Naive B cell (primary cell): ENCODE measurements around the gene KCNMB2. TPM values are rescaled to one million over a fixed set of nuclear protein-coding genes. Genes with fewer than 3 reads are reported as not detected.

ENCODE experiments used
- ATAC-seq, 2 donors: fragments of 150-1000 bp; cut with Tn5 transposase; 2 replicates each; pipeline ENCODE4 v1.10.0; 2021; ENCODE audit warnings: low read depth in 2 of 2, mild to moderate bottlenecking in 2 of 2, moderate library complexity in 2 of 2
- DNase-seq: peaks from one replicate; pipeline ENCODE4 v3.0.0; 2022
- H3K27ac Mint-ChIP-seq, 6 donors: one replicate each; pipeline ENCODE4 v1.8.0; 2020 to 2022; ENCODE audit warnings: mild to moderate bottlenecking in 6 of 6, mixed read lengths in 6 of 6, moderate library complexity in 5 of 6, inconsistent platforms in 2 of 6
- H3K27me3 Mint-ChIP-seq, 3 donors: one replicate each; pipeline ENCODE4 v1.8.0; 2021 to 2022; ENCODE audit warnings: mixed read lengths in 3 of 3, mild to moderate bottlenecking in 1 of 3
- H3K36me3 Mint-ChIP-seq, 2 donors: one replicate each; pipeline ENCODE4 v1.8.0; 2020 to 2022; ENCODE audit warnings: mixed read lengths in 2 of 2, inconsistent platforms in 1 of 2, mild to moderate bottlenecking in 1 of 2
- H3K4me1 Mint-ChIP-seq, 3 donors: one replicate each; pipeline ENCODE4 v1.8.0; 2020 to 2022; ENCODE audit warnings: mixed read lengths in 3 of 3, inconsistent platforms in 1 of 3, mild to moderate bottlenecking in 1 of 3, moderate library complexity in 1 of 3
- H3K4me3 Mint-ChIP-seq, 8 donors: one replicate each; pipeline ENCODE4 v1.8.0; 2020 to 2022; ENCODE audit warnings: mild to moderate bottlenecking in 8 of 8, mixed read lengths in 8 of 8, moderate library complexity in 8 of 8, inconsistent platforms in 2 of 8
- H3K9me3 Mint-ChIP-seq, 7 donors: one replicate each; pipeline ENCODE4 v1.8.0; 2020 to 2022; ENCODE audit warnings: mixed read lengths in 7 of 7, mild to moderate bottlenecking in 5 of 7, inconsistent platforms in 2 of 7, moderate library complexity in 1 of 7
- polyA plus RNA-seq, 6 donors: library from polyadenylated mRNA; unstranded; fragments of 300-500 nt; fragmentation: Illumina TruSeq; gene quantifications; one replicate each; pipeline ENCODE4 v1.2.3, GENCODE V29; 2021; ENCODE audit warnings: low read depth in 6 of 6

Gene KCNMB2
- polyA plus RNA-seq, 6 donors from 2014 or later = not detected

GRCh38 chr3:178750639-178751300 is 214.5 kb downstream of the KCNMB2 start:
- DNase-seq (no peak), ATAC-seq (no peak)
- H3K4me1 Mint-ChIP-seq = no peaks in the 10 kb centered on the region
- no peak overlapping the region for H3K4me3 Mint-ChIP-seq
- H3K27me3 Mint-ChIP-seq = no peaks in the 10 kb centered on the region
- H3K9me3 Mint-ChIP-seq = peaks cover 0 to 13% (median 5%) of the 10 kb centered on the region in 7 donors
- no peak overlapping the region for H3K27ac Mint-ChIP-seq
- H3K36me3 Mint-ChIP-seq = peaks cover 4 to 6% of the 10 kb centered on the region in 2 donors

- Mint-ChIP-seq H3K4me1 (no peaks in the 10 kb centered on the region), H3K27ac (no peak overlapping the region), H3K4me3 (no peak overlapping the region), H3K27me3 (no peaks in the 10 kb centered on the region), H3K36me3 (no peaks in the 10 kb centered on the region), H3K9me3 (peaks cover 0 to 4% (median 0%) of the 10 kb centered on the region in 7 donors)
- no peak for DNase-seq
- ATAC-seq = no peak
Observed at GRCh38 chr3:178752843-178753242, 216.6 kb downstream of the KCNMB2 start.

- Mint-ChIP-seq H3K4me3 (no peak overlapping the region), H3K36me3 (no peaks in the 10 kb centered on the region), H3K4me1 (no peaks in the 10 kb centered on the region), H3K27ac (no peak overlapping the region), H3K27me3 (no peaks in the 10 kb centered on the region), H3K9me3 (peaks cover 0 to 4% (median 0%) of the 10 kb centered on the region in 7 donors)
- ATAC-seq (no peak), DNase-seq (no peak)
Observed at GRCh38 chr3:178754852-178755510, 218.7 kb downstream of the KCNMB2 start.

- no peak for DNase-seq
- Mint-ChIP-seq H3K36me3 (no peaks in the 10 kb centered on the region), H3K27me3 (no peaks in the 10 kb centered on the region), H3K4me3 (no peak overlapping the region), H3K27ac (peak overlapping the region in 1 of 6 donors; percentile 16), H3K4me1 (no peaks in the 10 kb centered on the region), H3K9me3 (peaks cover 0 to 2% (median 0%) of the 10 kb centered on the region in 7 donors)
- ATAC-seq = no peak
Observed at GRCh38 chr3:178761024-178761423, 224.8 kb downstream of the KCNMB2 start.

- ATAC-seq (no peak), DNase-seq (no peak)
- Mint-ChIP-seq H3K4me3 (no peak overlapping the region), H3K4me1 (no peaks in the 10 kb centered on the region), H3K27me3 (no peaks in the 10 kb centered on the region), H3K36me3 (no peaks in the 10 kb centered on the region), H3K27ac (peak overlapping the region in 1 of 6 donors; percentile 22), H3K9me3 (peaks cover 0 to 2% (median 0%) of the 10 kb centered on the region in 7 donors)
Observed at GRCh38 chr3:178761461-178761860, 225.2 kb downstream of the KCNMB2 start.

GRCh38 chr3:178762385-178762784 is 226.1 kb downstream of the KCNMB2 start:
- Mint-ChIP-seq H3K27ac (no peak overlapping the region), H3K4me3 (no peak overlapping the region), H3K27me3 (no peaks in the 10 kb centered on the region), H3K36me3 (no peaks in the 10 kb centered on the region), H3K4me1 (no peaks in the 10 kb centered on the region), H3K9me3 (peaks cover 0 to 4% (median 0%) of the 10 kb centered on the region in 7 donors)
- ATAC-seq (no peak), DNase-seq (no peak)

- DNase-seq (no peak), ATAC-seq (no peak)
- H3K9me3 Mint-ChIP-seq = peaks cover 0 to 5% (median 0%) of the 10 kb centered on the region in 7 donors
- no peaks in the 10 kb centered on the region for H3K27me3 Mint-ChIP-seq
- H3K4me1 Mint-ChIP-seq = no peaks in the 10 kb centered on the region
- no peak overlapping the region for H3K4me3 Mint-ChIP-seq
- peak overlapping the region in 1 of 6 donors; percentile 10 for H3K27ac Mint-ChIP-seq
- no peaks in the 10 kb centered on the region for H3K36me3 Mint-ChIP-seq
Observed at GRCh38 chr3:178765472-178765871, 229.2 kb downstream of the KCNMB2 start.

- DNase-seq (no peak), ATAC-seq (no peak)
- Mint-ChIP-seq H3K36me3 (no peaks in the 10 kb centered on the region), H3K27me3 (no peaks in the 10 kb centered on the region), H3K9me3 (peaks cover 0 to 5% (median 0%) of the 10 kb centered on the region in 7 donors), H3K4me1 (no peaks in the 10 kb centered on the region), H3K27ac (no peak overlapping the region), H3K4me3 (peak overlapping the region in 1 of 8 donors; percentile 13)
Observed at GRCh38 chr3:178767581-178767980, 231.3 kb downstream of the KCNMB2 start.

GRCh38 chr3:178768072-178768864 is 232.0 kb downstream of the KCNMB2 start:
- Mint-ChIP-seq H3K4me1 (no peaks in the 10 kb centered on the region), H3K27me3 (no peaks in the 10 kb centered on the region), H3K4me3 (no peak overlapping the region), H3K9me3 (peaks cover 0 to 5% (median 0%) of the 10 kb centered on the region in 7 donors), H3K27ac (peak overlapping the region in 1 of 6 donors; percentile 1), H3K36me3 (no peaks in the 10 kb centered on the region)
- ATAC-seq (no peak), DNase-seq (no peak)

- Mint-ChIP-seq H3K4me1 (no peaks in the 10 kb centered on the region), H3K27ac (no peak overlapping the region)
Observed at GRCh38 chr3:178771511-178771910, 235.3 kb downstream of the KCNMB2 start.

GRCh38 chr3:178772746-178773145 is 236.5 kb downstream of the KCNMB2 start:
- peaks cover 0 to 8% (median 3%) of the 10 kb centered on the region in 3 donors for H3K27me3 Mint-ChIP-seq
- DNase-seq (no peak), ATAC-seq (no peak)
- H3K36me3 Mint-ChIP-seq = no peaks in the 10 kb centered on the region
- H3K9me3 Mint-ChIP-seq = peaks cover 0 to 9% (median 0%) of the 10 kb centered on the region in 7 donors
- H3K4me1 Mint-ChIP-seq = no peaks in the 10 kb centered on the region
- H3K27ac Mint-ChIP-seq = no peak overlapping the region
- H3K4me3 Mint-ChIP-seq = no peak overlapping the region

More at GRCh38 chr3:178771511-178771910, 235.3 kb downstream of the KCNMB2 start:
- H3K36me3 Mint-ChIP-seq = no peaks in the 10 kb centered on the region
- ATAC-seq = no peak
- no peak overlapping the region for H3K4me3 Mint-ChIP-seq
- H3K9me3 Mint-ChIP-seq = peaks cover 0 to 9% (median 0%) of the 10 kb centered on the region in 7 donors
- DNase-seq = no peak
- H3K27me3 Mint-ChIP-seq = peaks cover 0 to 8% (median 3%) of the 10 kb centered on the region in 3 donors

GRCh38 chr3:178773358-178773757 is 237.1 kb downstream of the KCNMB2 start:
- peaks cover 0 to 8% (median 3%) of the 10 kb centered on the region in 3 donors for H3K27me3 Mint-ChIP-seq
- no peak for ATAC-seq
- no peaks in the 10 kb centered on the region for H3K4me1 Mint-ChIP-seq
- no peaks in the 10 kb centered on the region for H3K36me3 Mint-ChIP-seq
- no peak overlapping the region for H3K27ac Mint-ChIP-seq
- no peak overlapping the region for H3K4me3 Mint-ChIP-seq
- peaks cover 0 to 9% (median 0%) of the 10 kb centered on the region in 7 donors for H3K9me3 Mint-ChIP-seq
- no peak for DNase-seq

- no peaks in the 10 kb centered on the region for H3K4me1 Mint-ChIP-seq
- ATAC-seq = no peak
- H3K9me3 Mint-ChIP-seq = peaks cover 0 to 5% (median 0%) of the 10 kb centered on the region in 7 donors
- no peak overlapping the region for H3K27ac Mint-ChIP-seq
- no peak overlapping the region for H3K4me3 Mint-ChIP-seq
- no peaks in the 10 kb centered on the region for H3K36me3 Mint-ChIP-seq
- DNase-seq = no peak
- H3K27me3 Mint-ChIP-seq = peaks cover 0 to 8% (median 3%) of the 10 kb centered on the region in 3 donors
Observed at GRCh38 chr3:178777718-178778411, 241.6 kb downstream of the KCNMB2 start.
